Activated T-cell treated with anti-CD3 and anti-CD28 coated beads, Interleukin-2, amount 50 U/mL, for 48 hours (primary cell): ENCODE results near the gene SRMS.

ENCODE experiments used
- DNase-seq, 2 experiments: peaks; one replicate each; pipeline ENCODE4 v3.0.0-alpha.2; 2020

The SRMS gene

DNA sequence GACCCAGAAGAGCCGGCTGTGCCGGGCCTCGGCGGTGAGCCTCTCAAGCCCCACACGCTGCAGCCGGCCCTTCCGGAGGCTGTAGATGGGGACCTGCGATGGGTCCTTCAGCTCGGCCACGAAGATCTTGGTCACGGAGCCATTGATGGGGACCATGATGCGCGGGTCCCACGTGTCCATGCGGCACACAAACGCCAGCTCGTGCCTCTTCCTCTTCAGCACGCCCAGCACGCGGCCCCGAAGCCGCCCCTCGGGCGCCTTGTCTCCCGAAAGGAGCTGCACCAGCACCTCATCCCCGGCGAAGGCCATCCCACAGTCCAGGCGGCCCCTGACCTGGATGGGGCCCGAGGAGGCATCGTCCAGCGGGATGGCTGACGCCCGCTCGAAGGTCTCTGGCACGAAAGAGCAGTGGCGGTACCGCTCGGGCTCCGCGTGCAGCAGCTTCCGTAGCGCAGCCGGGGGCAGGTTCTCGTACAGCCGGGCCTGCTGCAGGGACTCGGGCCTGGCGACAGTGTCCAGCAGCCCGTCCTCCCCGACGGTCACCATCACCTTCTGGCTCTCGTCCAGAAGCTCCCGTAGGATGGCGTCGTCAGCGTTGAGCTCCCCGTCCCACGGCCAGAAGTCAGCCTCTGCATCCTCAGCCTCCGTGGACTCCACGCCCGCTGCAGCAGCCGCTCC, 17.6 kb upstream of the SRMS start:
- no peak for DNase-seq

DNA sequence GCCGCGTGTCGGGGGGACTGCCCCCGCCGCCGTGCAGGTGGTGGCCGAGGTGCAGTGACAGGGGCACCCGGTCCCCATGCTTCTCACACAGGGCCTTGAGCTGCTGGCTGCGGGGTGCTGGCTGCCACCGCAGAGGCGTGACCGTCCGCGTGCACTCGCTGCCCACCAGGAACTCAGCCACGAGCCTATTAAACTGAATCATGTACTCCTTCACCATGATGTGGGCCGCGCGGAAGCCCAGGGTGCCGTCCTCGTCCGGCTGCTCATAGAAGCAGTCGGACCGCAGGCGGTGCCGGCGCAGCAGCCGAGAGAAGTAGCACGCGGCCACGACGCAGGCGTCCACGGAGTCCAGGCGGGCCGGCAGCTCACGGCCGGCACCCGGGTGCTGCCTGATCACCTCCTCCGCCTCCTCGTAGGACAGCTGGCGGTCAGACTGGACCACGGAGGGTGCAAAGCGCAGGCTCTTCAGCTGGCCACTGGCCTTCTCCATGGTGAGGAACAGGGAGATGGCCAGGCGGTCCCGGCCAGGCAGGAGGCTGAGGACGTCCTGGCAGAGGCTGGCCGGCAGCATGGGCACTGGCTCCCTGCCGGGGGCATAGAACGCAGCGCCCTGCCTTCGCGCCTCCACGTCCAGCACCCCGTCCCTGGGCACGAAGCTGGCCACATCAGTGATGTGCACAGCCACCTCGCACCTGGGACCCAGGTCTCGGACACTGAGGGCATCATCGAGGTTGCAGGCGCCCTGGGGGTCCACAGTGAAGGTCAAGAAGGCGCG, 16.7 kb upstream of the SRMS start:
- DNase-seq, result no peak

DNA sequence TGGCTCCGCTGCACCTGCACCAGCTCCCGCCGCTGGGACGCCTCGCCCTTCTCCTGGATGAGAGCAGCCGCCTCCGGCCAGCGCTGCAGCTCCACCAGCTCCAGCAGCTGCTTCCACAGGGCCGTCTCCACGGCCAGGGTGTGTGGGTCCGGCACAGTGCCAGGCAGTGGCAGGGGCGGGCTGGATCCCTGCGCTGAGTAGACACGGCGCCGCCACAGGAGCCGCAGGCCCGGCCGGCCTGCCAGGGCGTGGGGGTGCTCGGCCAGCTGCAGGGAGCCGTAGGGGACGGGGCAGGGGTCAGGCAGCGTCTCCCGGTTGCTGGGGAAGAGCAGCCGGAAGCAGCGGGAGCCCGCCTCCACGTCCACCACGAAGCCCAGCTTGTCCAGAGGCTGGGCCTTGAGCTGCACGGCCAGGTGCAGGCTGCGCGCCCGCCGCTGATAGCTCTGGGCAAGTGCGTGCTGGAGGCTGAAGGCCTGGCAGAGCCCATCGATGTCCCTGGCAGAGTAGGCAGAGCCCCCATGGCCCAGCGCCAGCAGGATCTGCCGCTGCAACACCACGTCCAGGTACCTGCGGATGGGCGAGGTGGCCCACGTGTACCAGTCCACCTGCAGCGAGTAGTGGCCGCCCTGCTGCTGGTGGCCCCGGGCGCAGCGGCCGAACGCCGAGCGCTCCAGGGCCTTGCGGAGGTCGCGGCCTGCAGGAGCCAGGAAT, 15.8 kb upstream of the SRMS start:
- no peak for DNase-seq

GRCh38 chr20:63562461-63563224, 15.1 kb upstream of the SRMS start:
- DNase-seq, result no peak

DNA sequence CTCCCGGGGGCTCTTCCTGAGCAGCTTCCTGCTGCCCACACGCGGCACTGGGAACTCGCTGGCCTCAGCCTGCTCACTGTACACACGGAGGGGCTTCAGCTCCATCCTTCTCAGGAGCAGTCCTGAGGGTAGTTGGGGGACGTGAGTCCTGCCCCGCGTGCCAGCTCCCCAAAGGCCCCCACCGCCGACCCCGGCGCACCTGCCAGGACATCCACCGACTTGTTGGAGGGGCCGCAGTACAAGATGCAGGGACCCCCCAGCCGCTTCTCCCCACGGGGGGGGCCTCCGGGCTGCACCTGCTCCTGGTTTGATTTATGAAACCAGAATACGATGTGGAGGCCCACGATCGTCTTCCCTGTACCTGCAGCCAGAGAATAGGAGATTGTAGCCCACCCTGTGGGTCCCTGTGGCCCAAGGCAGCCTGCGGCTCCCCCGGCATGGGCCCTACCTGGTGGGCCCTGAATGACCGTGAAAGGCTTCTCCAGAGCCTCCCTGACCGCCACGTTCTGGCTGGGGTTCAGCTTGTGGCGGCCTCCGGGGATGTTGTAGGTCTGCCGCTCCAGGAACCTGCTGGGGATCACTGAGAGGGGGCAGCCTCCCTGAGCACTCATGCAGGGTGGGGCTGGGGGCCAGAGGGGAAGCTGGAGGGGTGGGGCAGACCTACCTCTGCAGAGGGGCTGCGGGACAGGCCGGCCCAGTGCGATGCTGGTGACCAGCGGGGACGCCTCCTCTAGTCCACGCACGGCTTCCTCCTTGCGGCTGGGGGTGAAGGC, 14.3 kb upstream of the SRMS start:
- DNase-seq, result no peak

- no peak for DNase-seq
These were observed 13.5 kb upstream of the SRMS start for GRCh38 chr20:63560856-63561609.

DNA sequence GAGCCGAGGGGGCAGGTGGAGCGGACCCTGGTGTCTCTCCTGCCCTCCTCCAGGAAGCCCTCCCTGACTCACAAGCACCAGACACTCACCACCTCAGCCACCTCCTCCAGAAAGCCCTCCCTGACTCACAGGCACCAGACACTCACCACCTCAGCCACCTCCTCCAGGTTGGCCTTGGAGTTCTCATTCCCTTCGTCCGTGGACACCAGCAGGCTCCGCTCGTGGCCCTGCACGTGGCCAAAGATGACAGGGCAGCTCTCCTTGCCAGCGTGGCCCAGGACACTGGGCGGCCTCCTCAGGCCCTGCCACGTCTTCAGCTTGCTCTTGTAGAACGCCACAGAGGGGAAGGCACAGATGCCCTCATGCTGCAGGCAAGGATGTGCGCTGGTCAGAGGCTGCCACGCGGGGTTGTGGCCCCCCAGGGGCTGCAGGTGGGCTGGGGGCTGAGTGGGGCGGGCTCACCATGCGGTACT, 12.8 kb upstream of the SRMS start:
- DNase-seq, result peak in 1 of 2 experiments; percentile 47

- DNase-seq, result peak; percentile 73 to 76
These were observed 12.2 kb upstream of the SRMS start for GRCh38 chr20:63559485-63560332.

- no peak for DNase-seq
These were observed 11.4 kb upstream of the SRMS start for GRCh38 chr20:63558804-63559484.

DNA sequence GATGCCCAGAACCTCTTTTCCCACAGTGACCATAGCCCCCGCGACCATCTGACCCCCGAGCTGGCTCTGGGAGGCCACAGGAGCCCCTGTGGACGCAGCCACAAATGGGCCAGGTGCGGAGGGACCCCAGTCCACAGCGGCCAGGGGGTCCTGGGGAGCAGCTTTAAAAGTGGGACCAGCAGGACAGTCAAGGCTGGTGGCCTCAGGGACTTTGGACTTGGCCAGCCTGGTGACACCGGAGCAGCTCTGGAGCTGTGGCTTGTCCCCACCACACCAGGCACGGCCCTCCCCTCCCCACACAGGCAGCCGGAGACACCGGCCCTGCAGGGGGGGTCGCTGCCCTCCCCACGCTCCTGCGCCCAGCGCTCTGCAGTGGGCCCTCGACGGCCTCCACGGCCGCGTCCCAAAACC, 9.9 kb upstream of the SRMS start:
- DNase-seq, result no peak

- DNase-seq, result no peak
These were observed 9.4 kb upstream of the SRMS start for GRCh38 chr20:63556873-63557478.

- no peak for DNase-seq
These were observed 8.3 kb upstream of the SRMS start for GRCh38 chr20:63555661-63556381.

DNA sequence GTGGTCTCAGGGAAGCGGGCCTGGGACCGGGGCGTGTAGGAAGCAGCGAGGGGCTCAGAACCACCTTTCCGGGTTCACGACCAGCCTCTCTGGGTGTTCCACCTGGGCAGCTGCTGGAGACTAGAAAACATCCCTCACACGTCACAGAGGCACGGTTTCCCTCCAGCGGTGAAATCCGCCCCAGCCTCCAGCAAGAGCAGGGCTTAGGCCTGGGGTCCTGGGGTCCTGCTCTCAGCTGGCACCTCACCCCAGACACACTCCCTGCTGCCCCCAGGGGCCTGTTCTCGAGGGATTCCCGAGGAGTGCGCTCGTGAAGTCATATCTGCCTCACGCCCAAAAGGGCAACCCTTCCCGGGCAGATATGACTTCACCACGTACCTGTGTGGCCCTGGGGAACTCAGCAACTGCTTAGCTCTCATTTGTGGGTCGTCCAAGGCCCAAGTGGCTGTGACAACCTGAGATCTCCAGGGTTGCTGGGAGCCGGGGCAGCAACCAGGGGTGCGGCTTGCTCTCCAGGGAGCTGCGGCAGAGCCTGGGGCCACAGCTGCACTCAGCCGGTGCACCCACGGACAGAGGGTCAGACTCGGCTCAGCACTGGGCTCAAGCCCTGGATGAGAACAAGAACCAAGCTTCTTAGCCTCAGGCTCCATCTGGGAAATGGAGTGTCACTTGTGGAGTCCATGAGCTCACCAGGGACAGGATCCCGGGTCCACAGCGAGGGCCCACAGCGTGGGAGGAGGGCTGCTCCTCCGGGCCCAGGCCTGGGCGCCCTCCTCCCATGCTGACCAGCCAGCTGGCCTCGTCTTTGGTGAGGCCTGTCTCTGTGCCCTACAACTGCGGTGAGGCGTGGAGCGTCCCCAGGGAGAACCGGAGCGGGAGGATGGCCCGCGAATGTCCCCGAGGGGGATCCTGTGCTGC, 7.1 kb upstream of the SRMS start:
- peak; percentile 34 to 40 for DNase-seq

DNA sequence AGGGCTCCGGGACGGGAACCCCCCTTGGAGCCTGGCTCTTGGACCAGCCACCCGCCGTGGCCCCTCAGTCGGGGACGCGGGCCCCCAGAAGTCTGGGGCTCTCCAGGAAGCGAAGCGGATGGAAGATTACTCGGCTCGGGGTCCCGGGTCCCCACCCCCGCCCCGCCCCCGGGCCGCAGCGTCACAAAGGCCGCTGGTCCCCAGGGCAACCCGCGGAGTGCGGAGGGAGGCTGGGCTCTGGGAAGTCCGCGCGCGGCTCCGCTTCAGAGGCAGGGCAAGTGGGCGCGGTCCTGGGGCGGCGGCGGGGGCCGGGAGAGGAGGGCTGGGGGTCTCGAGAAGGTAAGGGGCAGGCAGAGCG, 6.4 kb upstream of the SRMS start, which contains the start of gene FNDC11:
TSS of gene FNDC11 (plus strand) at position 227 of the 358 bp plus-strand sequence. CDS start 1,505 bp downstream, outside the sequence.
- DNase-seq, result no peak

GRCh38 chr20:63553251-63553932, 5.8 kb upstream of the SRMS start:
- peak; percentile 92 to 94 for DNase-seq

GRCh38 chr20:63552481-63553249, 5.1 kb upstream of the SRMS start:
- no peak for DNase-seq
